WTC11 (cell line): ENCODE results near the gene GZMM. TPM values are rescaled to one million over a fixed set of nuclear protein-coding genes. Genes with fewer than 3 reads are reported as not detected.

Experiments
- ATAC-seq: fragments of 200-7000 bp; cut with Tn5 transposase; 2 replicates; pipeline ENCODE4 v1.10.0; 2021; ENCODE audit warnings: mild to moderate bottlenecking, moderate library complexity
- CTCF ChIA-PET: fragments of 300-600 bp; sonication (Branson Sonifier 250); formaldehyde crosslinking; loops from one replicate; lab custom pipeline; 2021; ENCODE audit warnings: antibody characterized with exemption; lab: Charles Lee
- POLR2A ChIA-PET: fragments of 350-600 bp; sonication (Branson Sonifier 250); formaldehyde crosslinking; loops from one replicate; lab custom pipeline; 2021; ENCODE audit warnings: antibody characterized with exemption; lab: Charles Lee
- DNase-seq: peaks from one replicate; pipeline ENCODE4 v3.0.0; 2021; ENCODE audit warnings: low spot score
- H3K27ac Mint-ChIP-seq: 2 replicates; pipeline ENCODE4 v1.8.0; 2021; ENCODE audit warnings: mixed read lengths
- H3K27me3 Mint-ChIP-seq: 2 replicates; pipeline ENCODE4 v1.8.0; 2021; ENCODE audit warnings: low read depth, mild to moderate bottlenecking, moderate library complexity, mixed read lengths
- H3K36me3 Mint-ChIP-seq: 2 replicates; pipeline ENCODE4 v1.8.0; 2021; ENCODE audit warnings: mixed read lengths
- H3K4me1 Mint-ChIP-seq: 2 replicates; pipeline ENCODE4 v1.8.0; 2022; ENCODE audit warnings: mixed read lengths
- H3K4me3 Mint-ChIP-seq: 2 replicates; pipeline ENCODE4 v1.8.0; 2021; ENCODE audit warnings: mild to moderate bottlenecking, moderate library complexity, mixed read lengths
- H3K9me3 Mint-ChIP-seq: 2 replicates; pipeline ENCODE4 v1.8.0; 2021; ENCODE audit warnings: mixed read lengths
- CBFB ChIP-seq: sonication (generic); formaldehyde crosslinking; IDR thresholded peaks from 2 replicates; pipeline ENCODE4 v1.8.1; 2022; ENCODE audit warnings: mild to moderate bottlenecking, low read depth, missing genetic modification reagents
- EMX1 ChIP-seq: fragments of 250-450 bp; sonication (Bioruptor Pico); IDR thresholded peaks from 2 replicates; pipeline ENCODE4 v1.8.0; 2021; ENCODE audit warnings: mild to moderate bottlenecking
- GABPB1 ChIP-seq: sonication (generic); formaldehyde crosslinking; IDR thresholded peaks from 2 replicates; pipeline ENCODE4 v1.8.1; 2023; ENCODE audit warnings: mild to moderate bottlenecking, missing genetic modification reagents
- NFYB ChIP-seq: sonication (generic); formaldehyde crosslinking; conservative IDR thresholded peaks from 2 replicates; pipeline ENCODE4 v1.8.0; 2022; ENCODE audit warnings: low read depth, missing genetic modification reagents
- SMAD4 ChIP-seq: sonication (generic); formaldehyde crosslinking; IDR thresholded peaks from 2 replicates; pipeline ENCODE4 v1.8.0; 2022; ENCODE audit warnings: mild to moderate bottlenecking, missing genetic modification reagents
- TCF7 ChIP-seq: sonication (generic); formaldehyde crosslinking; IDR thresholded peaks from 2 replicates; pipeline ENCODE4 v1.8.0; 2022; ENCODE audit warnings: mild to moderate bottlenecking, low read depth, missing genetic modification reagents, moderate library complexity
- TEAD4 ChIP-seq: sonication (generic); formaldehyde crosslinking; IDR thresholded peaks from 2 replicates; pipeline ENCODE4 v1.8.0; 2022; ENCODE audit warnings: mild to moderate bottlenecking, missing genetic modification reagents
- ZNF138 ChIP-seq: sonication (generic); formaldehyde crosslinking; conservative IDR thresholded peaks from 2 replicates; pipeline ENCODE4 v1.8.1; 2022; ENCODE audit warnings: mild to moderate bottlenecking, moderate library complexity, missing genetic modification reagents
- ZNF232 ChIP-seq: sonication (generic); formaldehyde crosslinking; IDR thresholded peaks from 2 replicates; pipeline ENCODE4 v1.8.0; 2022; ENCODE audit warnings: mild to moderate bottlenecking, missing genetic modification reagents
- total RNA-seq: library from RNA; stranded (reverse); gene quantifications from 3 replicates; pipeline ENCODE4 v1.2.3, GENCODE V29; 2021
- TF ChIP-seq, protein P1 (sequence below): sonication (generic); formaldehyde crosslinking; IDR thresholded peaks from 2 replicates; pipeline ENCODE4 v1.8.0; 2022; ENCODE audit warnings: mild to moderate bottlenecking, missing genetic modification reagents
- TF ChIP-seq, protein P2 (sequence below): fragments of 250-450 bp; sonication (Bioruptor Pico); IDR thresholded peaks from 2 replicates; pipeline ENCODE4 v1.9.0; 2021; ENCODE audit warnings: mild to moderate bottlenecking
- TF ChIP-seq, protein P3 (sequence below): fragments of 250-450 bp; sonication (Bioruptor Pico); conservative IDR thresholded peaks from 2 replicates; pipeline ENCODE4 v1.9.0; 2021; ENCODE audit warnings: mild to moderate bottlenecking
- TF ChIP-seq, protein P4 (sequence below): sonication (generic); formaldehyde crosslinking; IDR thresholded peaks from 2 replicates; pipeline ENCODE4 v1.8.0; 2023; ENCODE audit warnings: missing genetic modification reagents, mild to moderate bottlenecking, borderline replicate concordance
- TF ChIP-seq, protein P5 (sequence below): sonication (generic); formaldehyde crosslinking; IDR thresholded peaks from 2 replicates; pipeline ENCODE4 v1.8.1; 2023; ENCODE audit warnings: mild to moderate bottlenecking, missing genetic modification reagents, moderate library complexity

GZMM gene
- total RNA-seq, 1 experiment from 2014 or later: 0.68 TPM

DNA sequence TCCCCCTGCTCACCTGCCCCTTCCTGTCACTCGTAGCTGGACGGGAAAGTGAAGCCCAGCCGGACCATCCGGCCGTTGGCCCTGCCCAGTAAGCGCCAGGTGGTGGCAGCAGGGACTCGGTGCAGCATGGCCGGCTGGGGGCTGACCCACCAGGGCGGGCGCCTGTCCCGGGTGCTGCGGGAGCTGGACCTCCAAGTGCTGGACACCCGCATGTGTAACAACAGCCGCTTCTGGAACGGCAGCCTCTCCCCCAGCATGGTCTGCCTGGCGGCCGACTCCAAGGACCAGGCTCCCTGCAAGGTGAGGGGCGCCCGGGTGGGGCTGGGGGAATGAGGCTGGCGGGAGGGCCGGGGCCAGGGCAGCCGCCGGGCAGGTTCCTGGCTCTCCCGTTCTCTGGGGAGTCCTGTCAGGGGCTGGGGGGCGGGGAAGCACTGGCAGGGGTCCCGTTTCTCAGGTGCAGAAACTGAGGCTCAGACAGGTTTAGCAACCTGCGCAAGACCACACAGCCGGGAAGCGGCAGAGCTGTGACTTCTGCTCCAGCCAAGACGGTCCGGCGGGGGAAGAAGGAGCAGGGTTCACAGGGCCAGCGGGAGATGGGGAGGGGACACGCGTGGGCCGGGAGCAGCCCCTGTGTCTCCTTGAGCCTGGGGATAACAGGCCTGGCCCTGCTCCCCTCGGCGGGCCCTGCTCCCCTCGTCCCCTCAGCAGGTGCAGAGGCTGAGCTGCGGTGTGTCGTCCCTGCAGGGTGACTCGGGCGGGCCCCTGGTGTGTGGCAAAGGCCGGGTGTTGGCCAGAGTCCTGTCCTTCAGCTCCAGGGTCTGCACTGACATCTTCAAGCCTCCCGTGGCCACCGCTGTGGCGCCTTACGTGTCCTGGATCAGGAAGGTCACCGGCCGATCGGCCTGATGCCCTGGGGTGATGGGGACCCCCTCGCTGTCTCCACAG lies 5.3 kb downstream of the GZMM start (continued):
- TF ChIP-seq, protein P1, sequence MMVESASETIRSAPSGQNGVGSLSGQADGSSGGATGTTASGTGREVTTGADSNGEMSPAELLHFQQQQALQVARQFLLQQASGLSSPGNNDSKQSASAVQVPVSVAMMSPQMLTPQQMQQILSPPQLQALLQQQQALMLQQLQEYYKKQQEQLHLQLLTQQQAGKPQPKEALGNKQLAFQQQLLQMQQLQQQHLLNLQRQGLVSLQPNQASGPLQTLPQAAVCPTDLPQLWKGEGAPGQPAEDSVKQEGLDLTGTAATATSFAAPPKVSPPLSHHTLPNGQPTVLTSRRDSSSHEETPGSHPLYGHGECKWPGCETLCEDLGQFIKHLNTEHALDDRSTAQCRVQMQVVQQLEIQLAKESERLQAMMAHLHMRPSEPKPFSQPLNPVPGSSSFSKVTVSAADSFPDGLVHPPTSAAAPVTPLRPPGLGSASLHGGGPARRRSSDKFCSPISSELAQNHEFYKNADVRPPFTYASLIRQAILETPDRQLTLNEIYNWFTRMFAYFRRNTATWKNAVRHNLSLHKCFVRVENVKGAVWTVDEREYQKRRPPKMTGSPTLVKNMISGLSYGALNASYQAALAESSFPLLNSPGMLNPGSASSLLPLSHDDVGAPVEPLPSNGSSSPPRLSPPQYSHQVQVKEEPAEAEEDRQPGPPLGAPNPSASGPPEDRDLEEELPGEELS (CRISPR knock-in tag): no peak
- TF ChIP-seq, protein P2, sequence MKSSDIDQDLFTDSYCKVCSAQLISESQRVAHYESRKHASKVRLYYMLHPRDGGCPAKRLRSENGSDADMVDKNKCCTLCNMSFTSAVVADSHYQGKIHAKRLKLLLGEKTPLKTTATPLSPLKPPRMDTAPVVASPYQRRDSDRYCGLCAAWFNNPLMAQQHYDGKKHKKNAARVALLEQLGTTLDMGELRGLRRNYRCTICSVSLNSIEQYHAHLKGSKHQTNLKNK (CRISPR knock-in tag): no peak
- TF ChIP-seq SMAD4 (CRISPR knock-in tag) (no peak), CBFB (CRISPR knock-in tag) (no peak)
- TF ChIP-seq, protein P3, sequence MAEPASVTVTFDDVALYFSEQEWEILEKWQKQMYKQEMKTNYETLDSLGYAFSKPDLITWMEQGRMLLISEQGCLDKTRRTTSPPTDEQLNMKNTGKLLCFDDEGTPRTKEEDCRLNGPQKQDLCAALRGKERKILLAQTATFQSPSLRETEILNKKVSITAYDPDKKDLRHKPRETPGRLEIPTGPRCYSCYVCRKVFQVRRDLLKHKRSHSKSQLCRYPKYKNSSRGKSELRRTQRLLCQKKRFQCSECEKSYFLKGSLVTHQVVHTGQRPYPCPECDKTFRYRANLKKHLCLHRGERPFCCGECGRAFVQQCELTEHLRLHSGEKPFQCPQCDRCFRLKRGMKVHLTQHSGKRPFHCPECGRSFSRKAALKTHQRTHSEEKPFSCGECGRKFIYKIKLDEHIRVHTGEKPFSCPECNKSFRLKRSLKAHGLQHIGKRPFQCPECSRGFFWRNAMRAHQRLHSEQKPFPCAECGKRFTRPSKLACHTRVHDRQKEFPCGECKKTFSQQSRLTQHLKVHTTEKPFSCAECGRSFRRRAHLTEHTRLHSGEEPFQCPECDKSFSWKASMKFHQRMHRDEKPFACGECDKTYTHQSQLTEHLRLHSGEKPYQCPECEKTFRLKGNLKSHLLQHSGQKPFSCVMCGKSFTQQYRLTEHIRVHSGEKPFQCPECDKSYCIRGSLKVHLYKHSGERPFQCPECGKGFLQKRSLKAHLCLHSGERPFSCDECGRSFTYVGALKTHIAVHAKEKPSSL (CRISPR knock-in tag): no peak
- TF ChIP-seq, protein P4, sequence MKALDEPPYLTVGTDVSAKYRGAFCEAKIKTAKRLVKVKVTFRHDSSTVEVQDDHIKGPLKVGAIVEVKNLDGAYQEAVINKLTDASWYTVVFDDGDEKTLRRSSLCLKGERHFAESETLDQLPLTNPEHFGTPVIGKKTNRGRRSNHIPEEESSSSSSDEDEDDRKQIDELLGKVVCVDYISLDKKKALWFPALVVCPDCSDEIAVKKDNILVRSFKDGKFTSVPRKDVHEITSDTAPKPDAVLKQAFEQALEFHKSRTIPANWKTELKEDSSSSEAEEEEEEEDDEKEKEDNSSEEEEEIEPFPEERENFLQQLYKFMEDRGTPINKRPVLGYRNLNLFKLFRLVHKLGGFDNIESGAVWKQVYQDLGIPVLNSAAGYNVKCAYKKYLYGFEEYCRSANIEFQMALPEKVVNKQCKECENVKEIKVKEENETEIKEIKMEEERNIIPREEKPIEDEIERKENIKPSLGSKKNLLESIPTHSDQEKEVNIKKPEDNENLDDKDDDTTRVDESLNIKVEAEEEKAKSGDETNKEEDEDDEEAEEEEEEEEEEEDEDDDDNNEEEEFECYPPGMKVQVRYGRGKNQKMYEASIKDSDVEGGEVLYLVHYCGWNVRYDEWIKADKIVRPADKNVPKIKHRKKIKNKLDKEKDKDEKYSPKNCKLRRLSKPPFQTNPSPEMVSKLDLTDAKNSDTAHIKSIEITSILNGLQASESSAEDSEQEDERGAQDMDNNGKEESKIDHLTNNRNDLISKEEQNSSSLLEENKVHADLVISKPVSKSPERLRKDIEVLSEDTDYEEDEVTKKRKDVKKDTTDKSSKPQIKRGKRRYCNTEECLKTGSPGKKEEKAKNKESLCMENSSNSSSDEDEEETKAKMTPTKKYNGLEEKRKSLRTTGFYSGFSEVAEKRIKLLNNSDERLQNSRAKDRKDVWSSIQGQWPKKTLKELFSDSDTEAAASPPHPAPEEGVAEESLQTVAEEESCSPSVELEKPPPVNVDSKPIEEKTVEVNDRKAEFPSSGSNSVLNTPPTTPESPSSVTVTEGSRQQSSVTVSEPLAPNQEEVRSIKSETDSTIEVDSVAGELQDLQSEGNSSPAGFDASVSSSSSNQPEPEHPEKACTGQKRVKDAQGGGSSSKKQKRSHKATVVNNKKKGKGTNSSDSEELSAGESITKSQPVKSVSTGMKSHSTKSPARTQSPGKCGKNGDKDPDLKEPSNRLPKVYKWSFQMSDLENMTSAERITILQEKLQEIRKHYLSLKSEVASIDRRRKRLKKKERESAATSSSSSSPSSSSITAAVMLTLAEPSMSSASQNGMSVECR: no peak

DNA sequence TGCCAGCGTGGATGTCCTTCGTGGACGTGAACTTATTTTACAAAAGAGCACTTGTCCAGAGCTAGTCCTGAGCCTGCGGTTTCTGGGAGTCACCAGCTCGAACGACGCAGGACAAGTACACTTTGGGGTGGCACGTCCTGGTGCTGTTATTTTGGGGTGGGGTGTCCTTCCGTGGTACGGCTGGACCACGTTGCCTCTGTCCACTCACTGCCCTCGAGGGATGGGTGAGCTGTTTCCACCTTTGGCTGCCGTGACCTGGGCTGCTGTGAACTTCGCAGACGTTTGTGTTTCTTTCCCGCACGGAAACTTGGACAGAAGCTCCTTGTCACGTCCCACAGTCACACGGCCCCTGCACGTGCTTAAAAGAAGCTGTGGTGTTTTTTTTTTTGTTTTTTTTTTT lies 11.0 kb downstream of the GZMM start:
- no peak for TF ChIP-seq CBFB (CRISPR knock-in tag)

DNA sequence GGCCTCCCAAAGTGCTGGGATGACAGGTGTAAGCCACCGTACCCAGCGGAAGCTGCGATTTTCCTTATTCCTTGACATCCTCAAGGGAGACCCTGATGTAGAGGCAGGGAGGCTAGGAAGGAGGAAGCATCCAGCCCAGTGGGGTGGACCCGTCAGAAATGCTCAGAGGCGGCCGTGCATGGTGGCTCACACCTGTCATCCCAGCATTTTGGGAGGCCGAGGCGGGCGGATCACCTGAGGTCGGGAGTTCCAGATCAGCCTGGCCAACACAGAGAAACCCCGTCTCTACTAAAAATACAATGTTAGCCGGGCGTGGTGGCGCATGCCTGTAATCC lies 11.6 kb downstream of the GZMM start:
- no peaks in the 10 kb centered on the region for H3K9me3 Mint-ChIP-seq
- H3K27me3 Mint-ChIP-seq: peaks cover 2% of the 10 kb centered on the region; the same call in 1 of the 2 replicates
- ChIA-PET POLR2A (interaction anchor here (1.2 kb wide), 1 partner anchor 13 kb away, joined by 7 read pairs; no protein-coding TSS in a partner anchor), CTCF (interaction anchor here (0.7 to 1.8 kb wide), 4 partner anchors 13 to 115 kb away, joined by 3 to 5 read pairs (median 4); no protein-coding TSS in a partner anchor)
- no peak overlapping the region for H3K27ac Mint-ChIP-seq
- TF ChIP-seq, protein P1 (CRISPR knock-in tag): no peak
- TF ChIP-seq, protein P5, sequence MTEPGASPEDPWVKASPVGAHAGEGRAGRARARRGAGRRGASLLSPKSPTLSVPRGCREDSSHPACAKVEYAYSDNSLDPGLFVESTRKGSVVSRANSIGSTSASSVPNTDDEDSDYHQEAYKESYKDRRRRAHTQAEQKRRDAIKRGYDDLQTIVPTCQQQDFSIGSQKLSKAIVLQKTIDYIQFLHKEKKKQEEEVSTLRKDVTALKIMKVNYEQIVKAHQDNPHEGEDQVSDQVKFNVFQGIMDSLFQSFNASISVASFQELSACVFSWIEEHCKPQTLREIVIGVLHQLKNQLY (CRISPR knock-in tag): no peak
- TF ChIP-seq TCF7 (CRISPR knock-in tag) (no peak), ZNF138 (CRISPR knock-in tag) (no peak), ZNF232 (CRISPR knock-in tag) (no peak), GABPB1 (CRISPR knock-in tag) (no peak), NFYB (CRISPR knock-in tag) (no peak), TEAD4 (CRISPR knock-in tag) (no peak), EMX1 (CRISPR knock-in tag) (no peak)
- no peak for ATAC-seq
- no peak overlapping the region for H3K4me3 Mint-ChIP-seq
- peaks cover 3% of the 10 kb centered on the region; the same call in 1 of the 2 replicates for H3K4me1 Mint-ChIP-seq
- H3K36me3 Mint-ChIP-seq: no peaks in the 10 kb centered on the region
- DNase-seq: no peak

More for the DNA sequence above, 11.0 kb downstream of the GZMM start:
- ATAC-seq: no peak
- Mint-ChIP-seq H3K4me1 (peaks cover 3% of the 10 kb centered on the region; the same call in 1 of the 2 replicates), H3K9me3 (no peaks in the 10 kb centered on the region), H3K4me3 (no peak overlapping the region), H3K36me3 (no peaks in the 10 kb centered on the region), H3K27me3 (peaks cover 2% of the 10 kb centered on the region; the same call in 1 of the 2 replicates), H3K27ac (no peak overlapping the region)
- ChIA-PET CTCF (interaction anchor here (0.7 to 1.8 kb wide), 3 partner anchors 29 to 115 kb away, joined by 3 to 5 read pairs (median 4); no protein-coding TSS in a partner anchor), POLR2A (interaction anchor here (1.2 kb wide), 1 partner anchor 13 kb away, joined by 7 read pairs; no protein-coding TSS in a partner anchor)
- DNase-seq: no peak
